ENCODE measurements around the gene BSND.

The BSND gene

DNA sequence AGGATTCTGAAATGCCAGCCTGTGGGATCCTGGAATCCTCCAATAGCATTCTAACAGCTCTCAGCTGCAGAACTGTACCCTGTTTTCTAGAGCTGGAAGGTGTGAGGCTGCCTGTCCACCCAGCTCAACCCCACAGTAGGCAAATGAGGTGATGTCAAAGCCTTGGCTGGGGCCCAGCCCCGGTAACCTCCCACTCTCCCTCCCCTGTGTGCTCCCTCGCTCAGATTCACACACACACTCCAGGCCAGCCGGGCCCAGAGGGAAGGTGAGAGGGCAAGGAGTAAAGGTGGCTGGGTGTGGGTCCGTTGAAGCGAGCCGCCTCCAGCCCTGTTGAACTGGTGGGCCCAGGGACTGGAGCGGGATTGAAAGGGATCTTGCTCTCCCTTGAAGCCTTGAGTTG, at the start of gene BSND:
Gene BSND, plus strand, starts transcription at position 257 of the 400 bp plus-strand sequence. CDS start 254 bp downstream, outside the sequence.
- Histone ChIP-seq H3K9ac (ENCODE audit: low read length) (no peak within 1 kb of the TSS), H3K4me3 (ENCODE audit: low read depth in 1 of 2, low read length in 2 of 2) (no peak within 1 kb of the TSS), H3K9me3 (ENCODE audit: low read length) (no peaks in the 10 kb centered on the region), H3K36me3 (ENCODE audit: insufficient read depth, low read length) (no peaks in the 10 kb centered on the region), H3K4me1 (ENCODE audit: insufficient read depth, low read length) (peaks cover 6% of the 10 kb centered on the region), H3K27me3 (ENCODE audit: control insufficient read depth in 1 of 2, insufficient read depth in 2 of 2, low read length in 2 of 2) (peaks cover 23 to 40% of the 10 kb centered on the region in 2 donors), H3K27ac (ENCODE audit: low read depth, low read length) (no peak within 1 kb of the TSS)

DNA sequence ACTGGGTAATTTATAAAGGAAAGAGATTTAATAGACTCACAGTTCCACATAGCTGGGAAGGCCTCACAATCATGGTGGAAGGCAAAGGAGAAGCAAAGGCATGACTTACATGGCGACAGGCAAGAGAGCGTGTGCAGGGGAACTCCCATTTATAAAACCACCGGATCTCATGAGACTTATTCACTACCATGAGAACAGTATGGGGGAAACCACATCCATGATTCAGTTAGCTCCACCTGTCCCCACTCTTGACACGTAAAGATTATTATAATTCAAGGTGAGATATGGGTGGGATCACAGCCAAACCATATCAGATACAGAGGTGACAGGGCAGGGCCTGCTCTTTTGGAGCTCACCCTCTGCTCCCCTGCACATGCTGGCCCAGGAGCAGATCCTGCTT, 49.7 kb upstream of the BSND start:
- no peak overlapping the region for H3K9ac ChIP-seq (ENCODE audit: low read length)
- peaks cover 14% of the 10 kb centered on the region for H3K4me1 ChIP-seq (ENCODE audit: insufficient read depth, low read length)
- no peaks in the 10 kb centered on the region for H3K27me3 ChIP-seq (ENCODE audit: control insufficient read depth in 1 of 2, insufficient read depth in 2 of 2, low read length in 2 of 2)
- no peak overlapping the region for H3K4me3 ChIP-seq (ENCODE audit: low read depth in 1 of 2, low read length in 2 of 2)
- H3K9me3 ChIP-seq (ENCODE audit: low read length) = no peaks in the 10 kb centered on the region
- H3K36me3 ChIP-seq (ENCODE audit: insufficient read depth, low read length) = no peaks in the 10 kb centered on the region
- H3K27ac ChIP-seq (ENCODE audit: low read depth, low read length) = no peak overlapping the region

DNA sequence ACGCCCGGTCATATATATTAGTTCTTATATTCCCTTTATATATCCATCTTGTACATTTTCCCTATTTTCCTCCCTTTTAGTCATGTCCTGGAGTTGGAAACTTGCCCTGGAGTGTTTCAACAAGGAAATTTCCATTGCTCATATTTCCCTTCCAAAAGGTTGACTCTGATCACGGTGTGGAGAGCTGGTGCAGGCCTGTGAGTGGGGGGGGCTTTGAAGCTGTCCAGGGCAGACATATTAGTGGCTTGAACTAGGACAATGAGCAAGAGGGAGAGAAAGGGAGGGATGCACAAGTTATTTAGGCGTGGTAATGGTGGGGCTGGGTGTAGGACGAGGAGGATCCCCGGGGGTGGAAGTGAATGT, 48.7 kb upstream of the BSND start:
- Histone ChIP-seq H3K27ac (ENCODE audit: low read depth, low read length) (no peak overlapping the region), H3K4me3 (ENCODE audit: low read depth in 1 of 2, low read length in 2 of 2) (no peak overlapping the region), H3K9ac (ENCODE audit: low read length) (no peak overlapping the region), H3K9me3 (ENCODE audit: low read length) (no peaks in the 10 kb centered on the region), H3K36me3 (ENCODE audit: insufficient read depth, low read length) (no peaks in the 10 kb centered on the region), H3K4me1 (ENCODE audit: insufficient read depth, low read length) (peaks cover 14% of the 10 kb centered on the region), H3K27me3 (ENCODE audit: control insufficient read depth in 1 of 2, insufficient read depth in 2 of 2, low read length in 2 of 2) (no peaks in the 10 kb centered on the region)

DNA sequence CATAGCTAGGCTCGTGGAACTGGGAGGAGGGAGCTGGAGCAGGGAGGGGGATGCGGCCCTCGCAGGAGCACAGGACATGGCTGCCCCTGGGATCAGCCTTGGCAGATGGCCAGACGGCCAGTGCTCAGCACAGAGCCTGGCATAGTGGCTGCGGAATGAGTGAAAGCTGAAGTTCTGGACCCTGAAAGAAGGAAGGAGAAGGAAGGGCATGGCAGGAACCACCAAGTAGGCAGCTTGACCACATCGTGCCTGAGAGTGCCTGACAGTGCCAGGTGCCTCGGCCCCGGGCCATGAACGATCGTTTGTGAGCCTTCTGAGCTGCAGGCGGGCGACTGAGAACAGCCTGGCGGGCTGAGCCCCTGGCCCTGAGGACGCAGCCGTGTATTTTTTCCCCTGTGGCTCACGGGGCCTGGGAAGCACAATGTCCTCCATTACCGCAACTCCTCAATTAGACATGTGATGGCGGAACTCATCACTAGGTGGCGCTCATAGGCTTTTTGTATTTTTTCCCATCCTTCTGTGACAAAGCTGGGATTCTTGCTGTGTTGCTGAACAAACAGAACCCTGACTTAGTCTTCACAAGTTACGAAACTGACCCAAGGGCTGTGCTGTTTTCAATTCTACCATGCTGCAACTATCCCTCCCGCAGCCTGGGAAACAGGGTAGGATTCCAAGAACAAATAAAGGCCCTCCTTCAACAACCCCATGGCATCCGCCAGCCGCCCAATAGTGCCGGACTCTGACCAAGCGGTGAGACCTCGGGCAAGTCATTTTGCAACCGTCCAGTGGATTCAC, 48.2 kb upstream of the BSND start:
- no peak overlapping the region for H3K9ac ChIP-seq (ENCODE audit: low read length)
- no peaks in the 10 kb centered on the region for H3K9me3 ChIP-seq (ENCODE audit: low read length)
- peaks cover 14% of the 10 kb centered on the region for H3K4me1 ChIP-seq (ENCODE audit: insufficient read depth, low read length)
- no peaks in the 10 kb centered on the region for H3K27me3 ChIP-seq (ENCODE audit: control insufficient read depth in 1 of 2, insufficient read depth in 2 of 2, low read length in 2 of 2)
- H3K36me3 ChIP-seq (ENCODE audit: insufficient read depth, low read length) = no peaks in the 10 kb centered on the region
- H3K4me3 ChIP-seq (ENCODE audit: low read depth in 1 of 2, low read length in 2 of 2) = peak overlapping the region in 1 of 2 donors; percentile 45
- no peak overlapping the region for H3K27ac ChIP-seq (ENCODE audit: low read depth, low read length)

DNA sequence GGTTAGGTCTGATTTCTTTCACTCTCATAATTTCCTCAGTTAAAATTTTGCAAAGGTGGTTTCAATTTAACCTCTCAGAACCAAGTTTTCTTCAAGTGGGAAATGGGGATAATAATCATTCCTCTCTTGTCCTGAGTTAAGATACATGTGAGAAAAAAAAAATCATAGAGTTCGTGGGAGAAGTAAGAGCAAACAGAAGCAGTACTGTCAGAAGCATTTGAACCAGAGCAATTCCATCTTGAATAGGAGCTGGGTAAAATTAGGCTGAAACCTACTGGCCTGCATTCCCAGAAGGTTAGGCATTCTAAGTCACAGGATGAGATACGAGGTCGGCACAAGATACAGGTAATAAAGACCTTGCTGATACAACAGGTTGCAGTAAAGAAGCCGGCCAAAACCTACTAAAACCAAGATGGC, 46.9 kb upstream of the BSND start:
- Histone ChIP-seq H3K9ac (ENCODE audit: low read length) (no peak overlapping the region), H3K4me1 (ENCODE audit: insufficient read depth, low read length) (peaks cover 14% of the 10 kb centered on the region), H3K36me3 (ENCODE audit: insufficient read depth, low read length) (no peaks in the 10 kb centered on the region), H3K9me3 (ENCODE audit: low read length) (no peaks in the 10 kb centered on the region), H3K27me3 (ENCODE audit: control insufficient read depth in 1 of 2, insufficient read depth in 2 of 2, low read length in 2 of 2) (no peaks in the 10 kb centered on the region), H3K27ac (ENCODE audit: low read depth, low read length) (no peak overlapping the region), H3K4me3 (ENCODE audit: low read depth in 1 of 2, low read length in 2 of 2) (no peak overlapping the region)

DNA sequence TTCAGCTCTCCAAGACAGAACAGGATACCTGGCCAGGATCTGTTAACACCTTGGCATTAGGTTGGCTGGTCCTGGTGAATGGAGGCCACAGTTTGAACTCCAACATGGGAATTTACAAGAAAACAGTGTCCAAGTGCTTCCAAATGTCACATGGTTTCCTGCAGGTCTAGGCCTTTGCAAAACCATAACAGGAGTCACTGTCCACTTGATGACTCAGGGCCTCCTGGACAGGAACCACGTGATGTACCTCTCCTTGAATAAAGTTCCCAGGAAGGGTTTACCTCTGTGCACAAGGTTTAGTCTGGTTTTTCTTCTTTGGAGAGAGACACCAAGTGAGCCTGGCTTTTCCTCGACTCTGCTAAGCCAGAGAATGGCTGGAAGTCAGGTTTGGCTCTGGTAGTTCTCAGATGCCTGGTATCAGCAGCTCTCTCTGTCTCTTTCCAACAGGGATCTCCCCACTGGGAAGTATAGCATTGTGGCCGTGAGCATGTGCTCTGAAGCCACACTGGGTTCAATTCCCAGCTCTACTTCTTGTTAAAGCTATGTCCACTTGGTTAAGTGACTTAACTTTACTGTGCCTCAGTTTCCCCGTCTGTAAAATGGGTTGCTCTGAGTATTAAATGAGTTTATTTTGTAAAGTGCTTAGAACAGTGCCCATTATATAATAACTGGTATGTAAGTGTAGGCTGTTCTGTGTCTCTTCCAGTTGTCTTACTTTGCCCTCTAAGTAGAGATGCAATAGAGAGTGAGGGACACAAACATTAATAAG, 45.6 kb upstream of the BSND start:
- Histone ChIP-seq H3K9ac (ENCODE audit: low read length) (no peak overlapping the region), H3K4me3 (ENCODE audit: low read depth in 1 of 2, low read length in 2 of 2) (no peak overlapping the region), H3K27me3 (ENCODE audit: control insufficient read depth in 1 of 2, insufficient read depth in 2 of 2, low read length in 2 of 2) (no peaks in the 10 kb centered on the region), H3K36me3 (ENCODE audit: insufficient read depth, low read length) (no peaks in the 10 kb centered on the region), H3K4me1 (ENCODE audit: insufficient read depth, low read length) (peaks cover 14% of the 10 kb centered on the region), H3K27ac (ENCODE audit: low read depth, low read length) (no peak overlapping the region), H3K9me3 (ENCODE audit: low read length) (no peaks in the 10 kb centered on the region)

DNA sequence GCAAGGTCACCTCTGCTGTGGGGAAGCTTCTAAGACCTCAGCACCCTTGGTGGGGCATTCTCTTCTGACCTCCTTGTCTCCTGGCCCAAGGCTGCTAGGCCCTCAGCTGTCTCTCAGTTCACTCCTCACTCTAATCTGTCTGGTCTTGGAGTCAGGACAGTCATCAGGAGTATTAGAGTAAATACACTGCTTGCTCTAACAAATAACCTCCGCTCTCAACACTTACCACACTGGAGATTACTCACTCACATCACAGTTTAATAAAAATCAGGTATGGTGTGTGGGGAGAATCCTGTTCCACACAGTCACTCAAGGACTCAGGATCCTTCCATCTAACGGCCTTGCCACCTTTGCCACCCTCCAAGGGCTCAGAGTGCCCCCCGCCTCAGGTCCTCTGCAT, 44.9 kb upstream of the BSND start:
- H3K27me3 ChIP-seq (ENCODE audit: control insufficient read depth in 1 of 2, insufficient read depth in 2 of 2, low read length in 2 of 2) = no peaks in the 10 kb centered on the region
- no peaks in the 10 kb centered on the region for H3K36me3 ChIP-seq (ENCODE audit: insufficient read depth, low read length)
- H3K9ac ChIP-seq (ENCODE audit: low read length) = no peak overlapping the region
- H3K9me3 ChIP-seq (ENCODE audit: low read length) = no peaks in the 10 kb centered on the region
- H3K4me3 ChIP-seq (ENCODE audit: low read depth in 1 of 2, low read length in 2 of 2) = no peak overlapping the region
- H3K4me1 ChIP-seq (ENCODE audit: insufficient read depth, low read length) = peaks cover 14% of the 10 kb centered on the region
- no peak overlapping the region for H3K27ac ChIP-seq (ENCODE audit: low read depth, low read length)

DNA sequence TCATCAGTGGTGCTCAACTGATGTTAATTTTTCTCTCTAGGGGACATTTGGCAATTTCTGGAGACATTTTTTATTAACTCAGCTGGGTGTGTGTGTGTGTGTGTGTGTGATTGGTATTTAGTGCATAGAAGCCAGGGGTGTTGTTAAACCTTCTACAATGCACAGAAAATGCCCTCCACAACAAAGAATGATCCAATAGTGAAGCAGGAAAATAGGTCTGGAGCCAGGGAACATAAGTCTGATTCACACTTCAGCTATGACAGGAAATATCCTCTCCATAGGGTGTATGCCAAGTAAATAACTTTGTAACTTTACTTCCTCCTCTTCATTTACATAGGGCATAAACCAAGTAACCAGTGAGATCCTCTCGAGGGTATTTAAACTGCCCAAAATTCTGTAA, 43.4 kb upstream of the BSND start:
- H3K4me1 ChIP-seq (ENCODE audit: insufficient read depth, low read length) = peaks cover 10% of the 10 kb centered on the region
- no peak overlapping the region for H3K4me3 ChIP-seq (ENCODE audit: low read depth in 1 of 2, low read length in 2 of 2)
- no peak overlapping the region for H3K27ac ChIP-seq (ENCODE audit: low read depth, low read length)
- no peaks in the 10 kb centered on the region for H3K9me3 ChIP-seq (ENCODE audit: low read length)
- no peak overlapping the region for H3K9ac ChIP-seq (ENCODE audit: low read length)
- H3K36me3 ChIP-seq (ENCODE audit: insufficient read depth, low read length) = no peaks in the 10 kb centered on the region
- no peaks in the 10 kb centered on the region for H3K27me3 ChIP-seq (ENCODE audit: control insufficient read depth in 1 of 2, insufficient read depth in 2 of 2, low read length in 2 of 2)

DNA sequence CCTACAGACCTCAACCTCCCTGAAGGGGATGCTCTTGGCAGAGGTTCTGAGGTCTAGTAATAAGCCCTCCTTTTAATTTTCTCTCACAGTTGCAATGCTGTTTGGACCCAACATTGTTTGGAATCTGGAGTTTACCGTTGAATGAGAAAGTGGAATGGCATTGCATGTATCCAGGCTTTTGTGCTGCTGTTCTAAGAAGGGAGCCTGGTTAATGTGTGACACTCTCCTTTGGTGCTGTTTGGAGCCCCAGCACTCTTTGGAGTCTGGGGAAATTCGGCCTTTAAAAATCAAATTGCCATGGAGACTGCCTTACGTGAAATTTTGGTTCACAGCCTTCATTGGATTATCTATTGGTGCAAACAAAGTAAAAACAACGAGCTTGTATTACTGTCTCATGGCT, 42.0 kb upstream of the BSND start:
- Histone ChIP-seq H3K27me3 (ENCODE audit: control insufficient read depth in 1 of 2, insufficient read depth in 2 of 2, low read length in 2 of 2) (no peaks in the 10 kb centered on the region), H3K36me3 (ENCODE audit: insufficient read depth, low read length) (no peaks in the 10 kb centered on the region), H3K9ac (ENCODE audit: low read length) (no peak overlapping the region), H3K4me3 (ENCODE audit: low read depth in 1 of 2, low read length in 2 of 2) (no peak overlapping the region), H3K9me3 (ENCODE audit: low read length) (no peaks in the 10 kb centered on the region), H3K4me1 (ENCODE audit: insufficient read depth, low read length) (no peaks in the 10 kb centered on the region), H3K27ac (ENCODE audit: low read depth, low read length) (no peak overlapping the region)

DNA sequence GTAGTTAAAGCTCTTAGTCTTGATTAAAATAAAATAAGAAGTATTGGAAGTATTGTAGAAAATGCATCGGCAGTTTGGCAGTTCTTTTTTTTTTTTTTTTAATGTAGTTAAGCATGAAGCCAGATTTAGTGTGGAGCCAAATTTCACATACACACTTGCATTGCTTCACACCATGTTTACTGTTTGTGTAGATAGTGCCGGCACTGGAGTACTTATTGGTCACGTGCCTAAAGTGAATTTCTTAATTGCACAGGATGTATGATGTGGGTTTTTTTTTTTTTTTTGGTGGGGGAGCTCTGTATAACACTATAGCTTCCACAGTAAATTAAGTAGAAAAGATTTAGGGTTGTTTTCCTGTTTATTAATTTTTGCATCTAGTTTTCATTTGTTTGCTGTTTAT, 39.5 kb upstream of the BSND start:
- no peaks in the 10 kb centered on the region for H3K4me1 ChIP-seq (ENCODE audit: insufficient read depth, low read length)
- no peaks in the 10 kb centered on the region for H3K27me3 ChIP-seq (ENCODE audit: control insufficient read depth in 1 of 2, insufficient read depth in 2 of 2, low read length in 2 of 2)
- H3K9me3 ChIP-seq (ENCODE audit: low read length) = no peaks in the 10 kb centered on the region

DNA sequence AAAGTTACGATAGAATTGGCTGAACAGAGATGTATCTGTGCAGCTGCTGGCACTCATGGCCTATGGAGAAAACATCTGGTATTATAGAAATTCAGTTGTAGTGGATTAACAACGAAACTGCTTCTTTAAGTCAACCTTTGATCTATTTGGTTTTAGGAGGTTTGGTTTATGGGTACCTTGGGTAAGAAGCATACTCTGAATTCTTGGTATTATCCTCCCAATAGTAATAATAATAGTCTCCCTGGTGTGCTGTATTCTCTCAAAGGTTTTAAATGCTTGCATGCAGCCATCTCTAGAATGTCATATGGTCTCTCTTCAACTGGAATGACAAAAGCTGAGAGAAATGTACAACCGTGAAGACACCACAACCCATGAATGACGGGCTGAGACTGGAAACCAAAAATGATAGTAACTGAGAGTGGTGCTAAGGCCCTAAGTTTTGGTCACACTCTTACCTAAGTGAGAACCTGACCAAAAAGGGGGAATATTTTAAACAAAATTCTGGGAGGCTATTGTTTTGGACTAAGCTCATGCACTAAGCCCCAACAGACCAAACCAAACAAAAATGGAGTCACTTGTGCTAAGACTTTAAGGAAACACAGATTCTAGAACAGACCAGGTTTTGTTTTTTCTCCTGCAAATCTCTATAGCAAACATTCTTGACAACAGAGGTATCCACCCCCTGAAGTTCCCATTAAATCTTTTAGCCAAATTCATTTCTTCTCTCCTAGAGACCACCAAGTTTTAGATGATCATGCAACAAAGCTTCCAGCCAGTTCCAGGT, 35.9 kb upstream of the BSND start:
- H3K4me1 ChIP-seq (ENCODE audit: insufficient read depth, low read length) = no peaks in the 10 kb centered on the region
- no peaks in the 10 kb centered on the region for H3K9me3 ChIP-seq (ENCODE audit: low read length)
- H3K27ac ChIP-seq (ENCODE audit: low read depth, low read length) = no peak overlapping the region
- no peak overlapping the region for H3K9ac ChIP-seq (ENCODE audit: low read length)
- no peak overlapping the region for H3K4me3 ChIP-seq (ENCODE audit: low read depth in 1 of 2, low read length in 2 of 2)
- no peaks in the 10 kb centered on the region for H3K27me3 ChIP-seq (ENCODE audit: control insufficient read depth in 1 of 2, insufficient read depth in 2 of 2, low read length in 2 of 2)
- no peaks in the 10 kb centered on the region for H3K36me3 ChIP-seq (ENCODE audit: insufficient read depth, low read length)

More for the DNA sequence above, 39.5 kb upstream of the BSND start:
- Histone ChIP-seq H3K27ac (ENCODE audit: low read depth, low read length) (no peak overlapping the region), H3K4me3 (ENCODE audit: low read depth in 1 of 2, low read length in 2 of 2) (no peak overlapping the region), H3K36me3 (ENCODE audit: insufficient read depth, low read length) (no peaks in the 10 kb centered on the region), H3K9ac (ENCODE audit: low read length) (no peak overlapping the region)
